Middle frontal gyrus (tissue), 1 donor: ENCODE data around the gene EMC10.
"Not testable (repeated sequence)": the region's sequence is repeated elsewhere in the genome, so short reads cannot be mapped to it uniquely, and the experiment has no call there.

Experiments used
- DNase-seq: peaks from one replicate; pipeline ENCODE4 v3.0.0-alpha.2; 2015; ENCODE audit warnings: low spot score; ENCODE audit errors: extremely low spot score

EMC10 gene

DNA sequence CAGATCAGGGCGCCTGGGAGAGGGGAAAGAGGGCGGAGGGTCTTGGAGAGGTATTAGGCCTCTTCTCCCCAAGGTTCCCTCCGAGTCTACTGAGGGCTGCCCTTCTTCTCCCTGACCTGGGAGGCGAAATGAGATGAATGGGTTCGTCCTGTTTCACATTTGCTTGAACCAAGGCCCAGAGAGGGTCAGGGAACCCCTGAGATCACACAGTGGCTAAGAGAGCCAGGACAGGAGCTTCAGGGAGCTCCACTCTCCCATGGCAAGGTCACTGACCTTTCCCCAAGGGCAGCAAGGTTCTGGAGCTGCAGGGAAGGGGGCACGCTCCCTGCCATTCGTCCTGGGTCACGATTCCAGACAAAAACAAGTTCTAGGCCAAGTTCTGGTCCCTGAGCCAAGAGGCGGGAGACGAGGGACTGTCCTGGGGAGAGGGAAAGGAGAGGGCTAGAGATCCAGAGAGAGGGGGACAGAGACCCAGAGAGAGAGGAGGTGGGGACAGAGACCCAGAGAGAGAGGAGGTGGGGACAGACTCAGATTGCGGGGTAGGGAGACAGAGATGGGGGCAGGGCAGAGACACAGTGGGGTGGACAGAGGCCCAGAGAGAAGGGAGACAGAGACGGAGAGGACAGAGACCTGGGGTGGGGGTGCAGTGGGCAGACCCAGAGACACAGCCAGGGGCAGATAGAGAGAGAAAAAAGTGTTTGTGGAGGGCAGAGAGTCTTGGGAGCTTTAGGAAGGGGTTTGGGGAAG lies 36.9 kb downstream of the EMC10 start:
- no peak for DNase-seq

DNA sequence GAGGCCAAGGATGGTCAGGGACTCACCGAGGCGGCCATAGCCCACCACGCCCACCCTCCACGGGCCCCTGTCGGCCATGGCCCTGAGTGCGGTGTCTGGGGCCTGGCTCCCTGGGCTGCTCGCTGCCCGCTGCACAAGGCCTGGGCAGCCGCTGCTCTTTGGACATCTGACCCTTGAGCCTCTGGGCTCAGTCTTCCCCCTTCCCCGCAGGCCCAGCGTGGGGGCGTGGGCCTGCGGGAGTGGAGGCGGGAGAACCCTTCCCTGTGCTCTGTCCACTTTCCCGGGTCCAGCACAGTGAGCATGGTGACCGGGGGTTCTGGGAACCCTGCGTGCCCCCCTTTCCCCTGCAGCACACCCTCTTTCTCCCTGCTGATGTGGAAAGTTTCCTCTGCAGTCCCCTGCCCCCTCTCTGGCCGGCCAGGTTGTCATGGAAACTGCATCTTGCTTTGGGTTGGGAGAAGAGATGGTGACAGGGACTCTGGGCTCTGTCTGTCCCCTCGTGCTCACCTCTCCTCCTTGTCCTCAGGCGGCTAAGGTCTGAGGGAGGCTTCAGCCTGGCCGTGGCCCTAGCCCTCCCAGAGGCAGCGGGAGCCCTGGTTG lies 37.5 kb downstream of the EMC10 start, which contains the start of gene ASPDH:
ASPDH (minus strand) TSS at position 168 of the 600 bp plus-strand sequence; CDS start at position 78, 90 bp downstream.
- no peak for DNase-seq

DNA sequence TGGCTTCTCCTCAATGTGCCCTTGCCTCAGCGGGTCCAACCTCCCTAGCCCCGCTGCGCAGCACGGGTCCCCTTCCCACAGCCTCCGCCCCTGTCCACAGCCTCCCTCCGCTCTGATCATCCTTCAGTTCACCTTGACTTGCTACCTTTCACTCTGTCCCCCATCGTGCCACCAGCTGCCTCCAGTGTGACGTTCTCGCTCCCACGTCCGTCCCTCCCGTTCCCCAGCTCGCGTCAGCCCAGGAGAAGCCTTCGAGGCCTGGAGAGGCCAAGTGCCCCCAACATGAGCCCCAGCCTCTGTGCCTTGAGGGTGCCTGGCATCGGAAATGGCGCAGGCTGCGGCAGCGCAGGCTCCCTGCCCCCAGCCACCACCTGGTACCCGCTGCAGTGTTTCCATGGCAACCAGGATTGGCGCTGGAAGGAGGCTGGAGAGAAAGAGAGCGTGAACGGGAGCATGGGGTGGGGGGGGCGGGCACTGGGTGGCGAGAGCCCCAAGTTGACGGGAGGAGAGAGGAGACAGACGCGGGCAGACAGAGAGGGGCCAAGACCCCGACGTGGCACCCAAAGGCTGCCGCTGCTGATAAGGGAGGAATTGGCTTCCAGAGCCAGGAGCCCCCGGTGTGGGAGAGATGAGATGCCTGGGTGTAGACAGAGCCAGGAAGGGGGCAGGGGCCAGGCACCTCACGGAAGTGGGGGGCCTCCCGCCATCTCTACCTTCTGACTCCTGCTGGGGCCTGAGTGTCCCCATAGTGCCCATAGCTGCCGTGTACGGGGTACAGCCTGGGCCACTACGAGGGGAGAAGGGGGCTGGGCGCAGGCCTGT lies 38.2 kb downstream of the EMC10 start:
- peak; percentile 72 for DNase-seq

- DNase-seq = no peak
These were observed 38.9 kb downstream of the EMC10 start for GRCh38 chr19:50515168-50515561.

GRCh38 chr19:50516456-50516855 lies 40.1 kb downstream of the EMC10 start:
- no peak for DNase-seq

- DNase-seq = no peak
These were observed 40.8 kb downstream of the EMC10 start for GRCh38 chr19:50516964-50517703.

DNA sequence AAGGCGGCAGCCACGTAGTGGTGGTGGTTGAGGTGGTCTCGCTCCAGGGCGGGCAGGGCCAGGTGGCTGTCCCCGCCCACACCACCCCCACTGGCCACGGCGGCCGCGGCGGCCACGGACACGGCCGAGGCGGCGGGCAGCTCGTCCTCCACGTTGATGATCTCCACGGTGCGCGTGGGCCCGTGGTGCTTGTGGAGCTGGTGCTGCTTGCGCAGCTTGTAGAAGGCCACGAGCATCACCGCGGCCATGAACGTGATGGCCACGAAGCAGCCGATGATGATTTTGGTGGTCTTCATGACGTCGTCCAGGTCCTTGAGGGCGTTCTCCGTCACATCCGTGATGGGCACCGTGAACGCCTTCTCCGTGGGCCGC lies 41.4 kb downstream of the EMC10 start:
- no peak for DNase-seq

GRCh38 chr19:50518091-50519005 lies 42.0 kb downstream of the EMC10 start:
- DNase-seq = no peak

DNA sequence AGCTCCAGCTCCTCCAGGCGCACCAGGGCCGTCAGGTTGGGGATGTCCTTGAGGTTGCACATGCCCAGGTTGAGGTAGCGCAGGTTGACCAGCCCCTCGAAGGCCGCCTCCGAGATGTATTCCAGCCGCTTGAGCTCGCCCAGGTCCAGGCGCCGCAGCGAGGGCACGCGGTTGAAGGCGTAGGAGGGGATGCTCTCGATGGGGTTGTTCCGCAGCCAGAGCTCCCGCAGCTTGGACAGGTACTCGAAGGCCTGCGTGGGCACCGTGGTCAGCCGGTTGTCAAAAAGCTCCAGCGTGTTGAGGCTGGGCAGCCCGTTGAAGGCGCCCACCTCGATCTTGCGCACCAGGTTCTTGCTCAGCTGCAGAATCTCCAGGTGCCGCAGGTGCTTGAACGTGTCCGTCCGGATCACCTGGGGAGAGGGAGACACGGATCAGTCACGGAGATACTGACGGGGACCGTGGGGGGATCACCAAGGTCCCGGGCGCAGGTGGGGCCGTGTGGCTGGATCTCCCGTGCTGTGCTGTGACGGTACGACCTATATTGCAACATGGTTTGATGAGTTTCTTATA lies 42.8 kb downstream of the EMC10 start:
- DNase-seq = no peak

DNA sequence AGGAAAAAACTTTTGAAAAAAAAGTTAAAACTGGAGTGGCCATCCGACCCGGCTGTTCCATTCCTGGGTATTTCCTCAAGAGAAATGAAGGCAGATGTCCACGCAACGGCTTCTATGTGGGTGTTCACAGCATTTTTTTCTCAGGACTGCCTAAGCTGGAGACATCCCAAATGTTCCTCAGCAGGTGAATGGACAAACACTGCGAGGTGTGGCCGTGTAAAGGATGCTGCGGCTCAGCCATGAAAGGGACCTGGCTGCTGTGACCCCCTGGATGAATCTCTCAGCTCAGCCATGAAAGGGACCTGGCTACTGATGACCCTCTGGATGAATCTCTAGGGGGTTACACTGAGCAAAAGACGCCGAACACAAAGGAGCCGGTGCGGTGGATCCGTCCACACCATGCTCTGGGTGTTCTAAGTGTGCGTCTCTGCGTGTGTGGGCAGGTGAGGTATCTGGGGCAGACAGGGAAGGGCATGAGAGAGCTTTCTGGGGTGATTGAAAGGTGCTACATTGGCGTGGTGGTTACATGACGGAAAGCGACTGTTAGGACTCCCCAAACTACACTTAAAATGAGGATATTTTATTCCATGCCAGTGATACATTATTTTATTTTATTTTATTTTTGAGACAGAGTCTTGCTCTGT lies 44.6 kb downstream of the EMC10 start:
- DNase-seq = no peak

DNA sequence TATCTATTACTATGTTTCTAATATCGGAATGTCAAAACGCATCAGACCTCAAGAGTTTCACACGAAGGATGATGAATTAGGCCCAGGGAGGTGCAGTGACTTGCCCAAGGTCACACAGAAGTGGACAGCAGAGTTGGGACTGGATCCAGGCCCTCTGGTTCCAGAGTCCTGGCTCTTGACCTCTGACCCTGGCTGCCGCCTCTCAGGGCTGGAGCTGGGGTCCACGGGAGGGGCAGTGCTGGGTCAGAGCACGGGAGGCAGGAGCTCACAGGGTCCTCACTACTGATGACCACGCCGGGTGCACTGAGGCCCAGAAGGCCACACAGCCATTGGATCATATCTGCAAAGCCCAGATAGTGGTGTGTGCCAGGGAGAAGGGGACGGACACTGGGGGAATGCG lies 46.6 kb downstream of the EMC10 start:
- DNase-seq = no peak

DNA sequence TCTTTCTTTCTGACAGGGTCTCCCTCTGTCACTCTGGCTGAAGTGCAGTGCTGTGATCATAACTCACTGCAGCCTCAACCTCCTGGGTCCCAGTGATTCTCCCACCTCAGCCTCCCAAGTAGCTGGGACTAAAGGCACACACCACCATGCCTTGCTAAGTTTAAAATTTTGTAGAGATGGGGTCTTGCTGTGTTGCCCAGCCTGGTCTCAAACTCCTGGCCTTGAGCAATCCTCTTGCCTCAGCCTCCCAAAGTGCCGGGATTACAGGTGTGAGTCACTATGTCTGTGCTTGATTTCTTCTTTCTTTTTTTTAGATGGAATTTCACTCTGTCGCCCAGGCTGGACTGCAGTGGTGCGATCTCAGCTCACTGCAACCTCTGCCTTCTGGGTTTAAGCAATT lies 51.7 kb downstream of the EMC10 start:
- DNase-seq = not testable (repeated sequence)

DNA sequence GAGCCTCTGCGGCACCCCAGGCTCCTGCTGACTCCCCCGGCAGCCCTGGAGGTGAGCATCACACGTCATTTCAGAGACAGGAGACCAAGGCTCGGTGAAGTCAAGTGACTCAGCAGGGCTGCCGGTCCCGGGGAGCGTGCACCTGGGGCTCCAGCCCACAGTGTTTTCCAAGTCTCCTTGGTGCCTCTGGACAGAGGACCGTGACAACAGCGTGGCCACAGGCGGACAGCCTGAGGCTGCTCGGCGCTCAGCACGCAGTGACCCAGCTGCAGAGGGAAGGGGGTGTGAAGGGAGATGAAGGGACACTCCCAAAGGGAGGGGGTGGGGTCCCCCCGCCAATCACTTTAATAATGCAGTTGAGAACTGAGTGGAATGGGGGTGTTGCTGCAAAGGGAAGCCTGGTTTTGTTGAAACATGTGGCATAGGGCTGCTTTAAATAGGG lies 54.9 kb downstream of the EMC10 start:
- DNase-seq = no peak

DNA sequence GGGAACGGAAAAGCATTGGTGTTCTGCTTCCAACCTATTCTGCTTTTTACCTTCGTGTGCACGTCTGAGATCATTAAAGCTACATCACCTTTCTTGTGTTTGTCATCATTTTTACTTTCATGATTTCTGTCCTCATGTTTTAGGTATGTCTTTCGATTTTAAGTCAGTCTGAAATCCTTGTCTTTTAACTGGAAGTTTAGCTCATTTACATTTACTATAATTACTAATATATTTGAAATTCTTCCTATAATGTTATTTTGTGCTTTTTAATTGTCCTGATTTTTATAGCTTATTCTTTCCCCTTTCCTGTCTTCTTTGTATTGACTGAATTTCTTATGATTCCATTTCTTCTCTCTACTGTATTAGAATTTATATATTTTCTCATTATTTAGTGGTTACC lies 56.6 kb downstream of the EMC10 start:
- no peak for DNase-seq

GRCh38 chr19:50534478-50534877 lies 58.2 kb downstream of the EMC10 start:
- DNase-seq = no peak

- no peak for DNase-seq
These were observed 59.4 kb downstream of the EMC10 start for GRCh38 chr19:50535672-50536187.

DNA sequence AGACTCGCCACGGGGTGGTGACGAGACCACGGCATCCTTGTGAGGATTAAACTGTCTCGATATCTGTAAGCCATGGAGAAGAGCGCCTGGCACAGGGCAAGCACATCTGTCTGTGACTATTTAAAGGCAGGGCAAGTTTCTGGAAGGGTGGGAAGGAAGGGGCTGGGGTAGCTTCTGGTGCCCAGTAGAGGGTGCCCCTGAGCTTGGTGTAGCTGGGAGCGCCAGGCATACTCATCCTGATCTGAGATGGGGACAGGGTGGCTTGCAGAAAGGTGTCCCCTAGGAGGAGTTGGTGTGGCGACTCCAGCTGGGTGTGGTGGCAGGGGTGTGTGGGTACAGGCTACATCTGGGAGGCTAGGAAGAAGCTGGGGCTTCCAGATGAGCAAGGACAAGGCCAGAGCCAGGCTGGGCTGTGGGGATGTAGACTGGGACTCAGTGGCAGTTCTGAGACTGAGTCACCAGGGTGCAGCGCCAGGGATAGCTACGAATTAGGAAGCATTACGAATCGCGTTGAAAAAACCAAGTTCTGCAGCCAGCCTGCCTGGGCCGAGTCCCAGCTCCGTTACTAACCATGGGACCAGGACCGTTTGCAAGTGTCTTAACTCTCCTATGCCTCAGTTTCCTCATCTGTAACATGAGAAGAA lies 60.5 kb downstream of the EMC10 start:
- DNase-seq = no peak

GRCh38 chr19:50537306-50537685 lies 61.0 kb downstream of the EMC10 start:
- no peak for DNase-seq

DNA sequence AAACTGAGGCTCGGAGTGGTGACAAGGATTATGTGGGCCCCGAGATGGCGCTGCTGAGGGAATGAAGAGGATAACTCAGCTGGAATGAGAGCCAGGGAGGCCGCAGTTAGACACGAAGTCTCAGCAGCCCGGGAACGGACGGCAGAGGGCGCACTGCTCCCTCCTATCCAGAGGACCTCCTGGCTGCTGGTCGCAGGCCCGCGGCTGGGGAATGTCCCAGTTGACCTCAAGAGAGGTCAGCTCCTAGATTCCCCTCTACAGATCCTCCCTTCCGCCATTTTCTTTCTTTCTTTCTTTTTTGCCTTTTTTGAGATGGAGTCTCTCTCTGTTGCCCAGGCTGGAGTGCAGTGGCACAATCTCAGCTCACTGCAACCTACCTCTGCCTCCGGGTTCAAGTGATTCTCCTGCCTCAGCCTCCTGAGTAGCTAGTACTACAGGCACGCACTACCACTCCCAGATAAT lies 61.5 kb downstream of the EMC10 start:
- peak; percentile 71 for DNase-seq
